Vagina (tissue), 2 donors: ENCODE data around the gene TMEM61.

Source experiments
- CTCF ChIP-seq, 3 experiments: fragments of 450-650 bp in 2 of 3; fragments of 200-600 bp in 1 of 3; sonication (generic) in 1 of 3; IDR thresholded peaks; one replicate each; pipeline ENCODE4 v1.5.1; 2017 to 2019; ENCODE audit warnings: antibody characterized with exemption in 3 of 3, mild to moderate bottlenecking in 2 of 3, moderate library complexity in 2 of 3
- POLR2A ChIP-seq, 2 donors: fragments of 450-650 bp; IDR thresholded peaks; one replicate each; pipeline ENCODE4 v1.6.1; 2017; ENCODE audit warnings: antibody characterized with exemption in 2 of 2, mild to moderate bottlenecking in 2 of 2, moderate library complexity in 2 of 2
- POLR2AphosphoS5 ChIP-seq, 2 donors: sonication (generic); formaldehyde crosslinking; IDR thresholded peaks; one replicate each; pipeline ENCODE4 v1.9.0; 2017; ENCODE audit warnings: antibody characterized with exemption in 2 of 2, mild to moderate bottlenecking in 2 of 2, low read depth in 1 of 2; ENCODE audit not compliant: insufficient read depth in 1 of 2

GRCh38 chr1:54936791-54937190 lies 43.6 kb upstream of the TMEM61 start:
- TF ChIP-seq CTCF (IDR thresholded peaks at IDR 0.05): no peak
- no peak for TF ChIP-seq POLR2A (IDR thresholded peaks at IDR 0.05)
- TF ChIP-seq POLR2AphosphoS5 (IDR thresholded peaks at IDR 0.05; ENCODE audit: insufficient read depth in 1 of 2, low read depth in 1 of 2): no peak
